HG03060 (cell line): Measurements from ENCODE around the gene TMEM212.

Experiments used
- ATAC-seq: cut with Tn5 transposase; IDR thresholded peaks from one replicate; pipeline ENCODE4 v1.9.1; 2021; ENCODE audit warnings: low read depth, moderate number of reproducible peaks; ENCODE audit not compliant: unreplicated experiment

TMEM212 gene

DNA sequence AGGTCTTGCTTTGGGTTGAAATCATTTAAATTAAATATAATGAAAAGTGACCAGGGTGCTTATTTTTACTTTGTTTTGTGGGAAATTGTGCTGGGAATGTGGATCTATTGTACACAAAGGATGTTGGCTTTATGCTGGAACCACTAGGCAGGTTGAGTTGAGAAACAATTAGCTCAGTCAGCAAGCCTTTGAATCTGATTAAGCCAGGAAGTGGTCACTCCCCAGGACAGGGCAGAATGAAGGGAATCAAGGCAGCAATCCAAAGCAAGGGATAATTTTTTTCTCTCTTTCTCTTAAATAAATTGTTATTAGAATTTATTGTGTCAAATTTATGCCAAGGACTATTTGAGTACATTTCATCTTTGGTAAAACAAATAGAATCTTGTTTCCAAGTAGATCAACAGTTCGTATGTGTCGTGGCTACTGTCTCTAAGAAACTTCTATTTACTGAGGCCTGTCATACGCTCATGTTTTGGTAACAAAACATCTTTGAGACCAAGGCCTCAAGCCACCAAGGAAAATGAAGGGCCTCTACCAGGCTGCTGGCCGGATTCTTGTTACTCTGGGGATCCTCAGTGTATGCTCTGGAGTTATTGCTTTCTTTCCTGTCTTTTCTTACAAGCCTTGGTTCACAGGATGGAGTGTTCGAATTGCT, at the start of gene TMEM212:
Gene TMEM212 (plus strand): TSS at position 486 of the 655 bp plus-strand sequence. CDS start 35 bp downstream, at position 521.
- no peak for ATAC-seq

DNA sequence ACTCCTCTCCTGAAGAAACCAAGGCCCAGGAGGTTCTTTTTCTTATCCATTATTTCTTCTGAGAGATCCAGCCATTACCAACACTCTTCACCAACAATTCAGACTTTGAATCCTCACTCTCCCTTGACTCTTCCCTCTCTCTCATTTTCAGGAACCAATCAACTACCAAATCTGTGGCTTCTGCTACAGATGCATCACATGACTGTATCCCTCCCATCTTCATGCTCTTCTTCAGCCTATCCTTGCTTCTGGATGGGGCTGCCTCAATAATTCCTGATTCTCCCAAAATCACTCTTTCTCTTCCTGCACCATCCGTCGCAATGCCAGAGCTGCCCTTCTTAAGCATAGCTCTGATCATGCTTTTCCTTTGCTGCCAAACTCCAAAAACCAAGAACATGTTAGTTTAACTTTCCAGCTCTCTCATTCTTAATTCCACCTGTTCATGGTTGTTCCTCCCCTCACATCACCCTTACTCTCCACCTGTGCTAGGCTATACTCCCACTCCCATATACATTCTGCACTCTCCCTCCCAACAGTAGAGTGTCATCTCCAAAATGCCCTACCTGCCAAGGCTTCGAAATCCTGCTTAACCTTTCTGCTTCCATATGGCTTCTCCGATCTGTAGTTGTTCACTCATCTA, 46.4 kb upstream of the TMEM212 start:
- ATAC-seq: no peak

DNA sequence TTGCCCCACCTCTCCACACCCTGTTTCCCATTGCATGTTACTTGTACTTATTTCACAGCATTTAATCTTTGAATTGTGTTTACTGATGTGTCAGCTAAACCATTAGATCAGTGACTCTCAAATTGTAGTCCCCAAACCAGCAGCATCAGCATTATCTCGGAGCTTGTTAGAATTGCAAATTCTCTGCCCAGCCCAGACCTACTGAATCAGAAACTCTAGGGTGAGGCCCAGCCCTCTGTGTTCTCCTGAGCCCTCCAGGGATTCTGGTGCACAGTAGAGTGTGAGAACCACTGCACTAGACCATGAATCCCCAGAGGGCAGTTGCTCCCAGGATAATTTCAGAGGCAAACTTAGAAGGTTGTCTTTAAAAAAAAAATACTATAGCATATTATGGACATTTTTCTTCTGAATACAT, 45.9 kb upstream of the TMEM212 start:
- peak; percentile 61 for ATAC-seq

DNA sequence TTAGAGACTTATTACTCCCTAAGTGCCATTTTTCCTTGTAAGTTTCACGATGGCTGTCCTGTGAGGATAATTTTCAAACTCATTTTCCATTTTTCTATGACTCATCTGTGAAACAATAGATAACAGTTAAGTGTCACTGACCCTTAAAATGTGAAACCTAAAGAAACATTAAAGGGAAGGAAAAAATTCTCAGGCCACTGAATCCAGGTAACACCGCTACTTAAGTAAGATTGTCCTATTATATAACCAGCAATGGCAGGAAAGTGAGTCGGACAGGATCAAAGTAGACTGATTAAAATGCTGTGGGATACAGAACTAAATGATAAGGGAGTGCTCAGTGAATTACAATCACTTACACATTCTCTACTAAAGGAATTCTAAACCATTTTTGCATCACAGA, 45.3 kb upstream of the TMEM212 start:
- ATAC-seq: no peak

DNA sequence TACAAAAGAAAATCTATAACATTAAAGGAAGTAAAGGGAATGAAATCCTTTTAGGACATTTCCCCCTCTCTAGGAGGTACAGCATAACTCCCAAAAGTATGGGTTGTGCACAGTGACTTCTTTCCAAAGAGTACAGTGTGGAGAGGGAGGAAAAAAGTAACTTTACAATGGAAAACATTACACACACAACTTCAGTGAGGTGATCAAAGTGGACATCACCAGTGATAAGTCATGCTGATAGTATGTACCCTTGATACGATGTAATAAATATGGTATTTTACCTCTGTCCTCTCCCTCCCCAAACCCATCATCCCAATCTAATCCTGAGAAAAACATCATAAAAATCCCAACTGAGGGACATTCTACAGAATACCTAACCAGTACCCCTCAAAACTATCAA, 43.6 kb upstream of the TMEM212 start:
- no peak for ATAC-seq

DNA sequence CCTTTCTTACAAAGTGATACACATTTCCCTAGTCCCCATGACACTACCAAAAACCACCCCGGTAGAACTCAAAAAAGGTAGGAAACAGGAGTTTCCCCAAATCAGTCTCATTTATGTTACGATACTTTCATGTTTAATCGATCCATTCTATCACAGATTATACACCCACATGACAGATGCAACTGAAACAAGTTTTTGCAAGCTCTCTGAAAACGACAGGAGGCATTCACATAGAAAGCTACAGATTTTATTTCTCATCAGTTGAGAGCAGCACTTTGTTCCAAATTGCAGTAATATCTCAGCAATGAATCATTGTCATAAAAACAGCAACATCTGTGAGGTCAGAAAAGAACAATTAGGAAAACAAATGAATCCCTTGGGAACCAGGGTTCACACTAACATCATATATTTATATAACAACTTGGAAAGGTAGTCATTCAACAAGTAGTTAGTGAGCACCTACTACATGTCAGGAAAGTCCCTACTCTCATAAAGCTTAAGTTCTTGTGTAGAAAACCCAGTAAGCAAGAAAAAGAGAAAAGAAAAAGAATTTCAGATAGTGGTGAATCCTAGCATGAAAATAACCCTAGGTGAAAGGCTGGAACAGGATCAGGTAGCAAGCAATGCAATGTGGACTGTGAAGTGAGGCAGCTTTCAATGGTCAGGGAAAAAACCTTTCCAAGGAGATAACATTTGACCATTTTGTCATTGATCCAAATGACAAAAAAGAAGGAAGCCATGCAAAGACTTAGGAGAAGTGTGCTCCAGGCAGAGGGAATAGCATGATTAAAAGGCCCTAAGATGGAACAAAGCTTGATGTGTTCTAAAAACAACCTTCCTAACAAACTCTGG, 41.2 kb upstream of the TMEM212 start:
- no peak for ATAC-seq

DNA sequence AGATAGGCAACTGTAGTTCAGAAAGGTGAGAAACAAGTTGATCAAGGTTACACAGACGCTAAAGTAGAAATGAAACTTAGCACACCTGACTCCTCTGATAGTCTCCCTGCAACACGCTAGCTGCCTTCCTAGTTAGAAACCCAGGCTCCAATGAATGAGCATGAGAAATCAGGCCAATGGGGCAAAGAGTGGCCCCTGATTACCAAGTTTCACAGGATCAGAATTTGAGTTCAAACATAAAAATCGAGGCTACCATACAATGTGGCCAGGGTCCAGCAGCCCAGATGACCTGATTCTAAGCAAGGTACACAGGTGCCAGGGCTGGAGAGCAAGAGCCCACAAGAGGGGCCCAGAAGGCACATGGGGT, 40.6 kb upstream of the TMEM212 start:
- no peak for ATAC-seq

DNA sequence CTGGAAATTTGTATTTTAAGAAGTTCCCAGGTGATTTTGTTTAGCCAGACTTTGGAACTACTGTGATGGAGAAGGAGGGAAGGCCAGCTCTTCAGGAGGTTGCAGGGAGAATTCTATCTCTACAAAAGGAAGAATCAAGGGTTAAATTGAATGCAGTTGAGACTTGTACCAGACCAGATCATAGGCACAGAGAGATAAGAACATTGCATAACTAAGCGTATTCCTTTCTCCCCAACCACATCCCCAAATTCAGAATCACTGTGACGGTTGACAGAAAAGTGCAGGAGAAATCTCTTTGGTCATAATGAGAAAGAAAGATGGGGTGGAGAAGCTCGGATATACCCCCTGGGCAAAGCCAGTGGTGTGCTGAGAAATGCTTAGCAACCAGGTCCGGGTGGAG, 40.1 kb upstream of the TMEM212 start:
- ATAC-seq: no peak

DNA sequence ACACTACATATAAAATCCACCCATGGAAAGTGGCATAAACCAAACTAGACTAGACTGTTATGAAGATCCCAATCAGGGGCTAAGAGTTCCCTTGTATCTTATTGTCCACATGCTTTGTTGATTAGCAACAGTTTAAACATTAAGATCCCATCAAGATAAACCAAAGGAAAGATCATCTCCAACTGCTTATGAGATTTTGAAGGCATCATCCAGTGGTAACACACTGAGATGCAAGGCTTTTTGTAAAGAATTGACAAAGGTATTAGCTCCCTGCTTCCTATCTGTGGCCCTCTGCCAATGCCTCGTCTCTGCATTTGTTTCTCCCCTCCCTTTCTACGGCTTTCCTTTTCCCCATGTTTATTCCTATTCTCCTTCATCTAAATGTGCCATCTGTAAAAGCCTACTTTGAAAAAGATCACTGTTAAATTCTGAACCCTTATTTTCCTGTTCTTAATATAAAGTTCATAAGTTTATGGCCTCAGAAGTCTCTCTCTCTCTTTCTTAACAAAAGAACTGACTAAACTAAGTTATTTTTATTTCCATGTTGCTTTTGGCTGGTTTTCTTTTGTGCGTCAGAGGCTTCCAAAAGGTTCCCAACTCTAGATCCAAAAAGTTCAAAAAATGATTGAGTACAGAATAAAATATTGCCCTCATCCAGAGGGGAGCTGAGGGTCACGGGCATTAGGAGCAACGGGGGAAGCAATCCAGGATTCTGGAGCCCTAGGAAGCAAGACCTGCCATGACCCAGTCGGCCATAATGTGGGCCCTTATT, 38.3 kb upstream of the TMEM212 start:
- no peak for ATAC-seq

DNA sequence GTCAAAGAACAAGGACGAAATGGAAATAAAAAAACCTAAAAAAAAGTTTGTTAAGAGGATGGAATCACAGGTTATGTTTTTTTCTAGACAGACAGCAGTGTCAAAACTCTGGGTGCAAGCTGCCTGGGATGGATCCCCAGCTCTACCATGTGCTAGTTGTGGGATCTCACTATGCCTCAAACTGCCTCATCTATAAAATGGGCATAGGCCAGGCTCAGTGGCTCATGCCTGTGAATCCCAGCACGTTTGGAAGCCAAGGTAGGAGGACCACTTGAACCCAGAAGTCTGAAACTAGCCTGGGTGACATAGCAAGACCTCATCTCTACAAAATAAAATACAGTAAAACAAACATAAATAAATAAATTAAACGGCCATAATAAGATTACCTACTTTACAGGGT, 37.5 kb upstream of the TMEM212 start:
- ATAC-seq: no peak

DNA sequence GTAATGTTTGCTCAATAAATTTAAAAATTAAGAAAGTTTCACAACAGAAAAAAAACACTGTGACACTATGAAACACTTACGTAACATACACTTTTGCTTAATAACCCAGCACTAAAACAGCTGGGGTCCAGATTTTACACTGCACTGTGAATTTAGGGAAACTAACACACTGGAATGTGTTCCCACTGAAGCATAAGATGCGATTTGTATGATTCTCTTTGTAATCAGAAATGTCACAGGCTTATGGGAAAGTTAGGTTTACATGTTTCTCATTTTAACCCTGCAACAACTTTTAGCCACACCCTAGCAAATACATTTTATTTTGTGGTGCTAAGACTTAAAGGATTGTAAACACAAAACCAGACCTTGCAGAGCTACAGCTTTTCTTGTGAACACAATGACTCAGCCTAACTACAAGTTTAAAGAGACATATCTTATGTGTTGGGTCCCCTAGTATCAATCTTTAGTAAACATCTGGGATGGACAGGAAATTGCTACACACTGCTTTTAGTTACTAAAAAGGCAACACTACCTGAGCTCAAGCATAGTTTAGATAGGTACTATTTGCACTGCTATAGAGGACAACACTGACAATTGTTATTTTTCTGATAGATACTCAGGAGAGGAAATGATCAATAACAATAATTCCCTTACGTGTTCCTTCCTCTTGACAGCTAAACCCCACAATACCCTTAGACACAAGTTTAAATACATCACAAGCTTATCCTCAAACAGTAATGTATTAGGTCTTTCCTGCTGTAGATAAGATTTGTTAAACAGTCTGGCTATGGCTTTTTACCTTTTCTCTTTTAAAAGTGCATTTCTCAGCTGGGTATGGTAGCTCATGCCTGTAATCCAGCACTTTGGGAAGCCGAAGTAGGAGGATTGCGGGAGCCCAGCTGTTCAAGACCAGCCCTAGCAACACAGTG, 36.7 kb upstream of the TMEM212 start:
- no peak for ATAC-seq

DNA sequence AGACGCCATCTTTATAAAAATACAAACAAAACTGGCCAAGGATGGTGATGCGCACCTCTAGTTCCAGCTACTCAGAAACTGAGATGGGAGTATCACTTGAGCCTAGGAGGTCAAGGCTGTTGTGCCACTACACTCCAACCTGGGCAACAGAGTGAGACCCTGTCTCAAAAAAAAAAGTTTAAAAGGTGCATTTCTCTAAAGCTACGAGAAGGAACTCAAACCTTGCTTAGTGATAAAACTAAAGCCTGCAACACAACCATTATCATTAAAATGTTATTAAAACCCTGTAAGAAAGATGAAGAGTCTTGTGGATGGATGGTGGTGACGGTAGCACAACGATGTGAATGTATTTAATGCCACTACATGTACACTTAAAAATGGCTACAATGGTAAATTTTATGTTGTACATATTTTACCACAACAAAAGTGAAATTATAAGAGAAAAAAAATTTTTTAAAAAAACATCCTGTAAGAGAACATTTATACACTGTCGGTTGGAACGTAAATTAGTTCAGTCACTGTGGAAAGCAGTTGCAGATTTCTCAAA, 35.9 kb upstream of the TMEM212 start:
- ATAC-seq: no peak

DNA sequence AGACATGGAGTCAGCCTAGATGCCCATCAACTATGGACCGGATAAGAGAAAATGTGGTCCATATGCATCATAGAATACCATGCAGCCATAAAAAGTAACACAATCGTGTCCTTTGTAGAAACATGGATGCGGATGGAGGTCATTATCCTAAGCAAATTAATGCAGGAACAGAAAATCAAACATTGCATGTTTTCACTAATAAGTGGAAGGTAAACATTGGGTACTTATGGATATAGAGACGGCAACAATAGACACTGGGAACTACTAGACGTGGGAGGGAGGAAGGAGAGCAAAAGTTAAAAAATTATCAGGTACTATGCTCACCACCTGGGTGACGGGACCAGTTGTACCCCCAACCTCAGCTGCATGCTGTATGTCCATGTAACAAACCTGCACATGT, 35.3 kb upstream of the TMEM212 start:
- no peak for ATAC-seq

DNA sequence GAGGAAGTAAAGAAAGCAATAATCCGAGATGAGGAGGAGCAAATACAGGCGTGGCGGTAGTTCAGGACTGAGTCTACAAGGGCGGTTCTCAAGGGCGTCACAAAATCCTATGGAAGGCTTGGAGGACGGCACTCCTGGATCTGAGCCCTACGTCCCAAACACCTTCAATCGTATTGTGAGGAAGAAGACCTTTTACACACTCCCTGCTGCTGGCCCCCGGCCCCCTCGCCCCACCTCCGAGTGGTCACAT, 33.6 kb upstream of the TMEM212 start:
- no peak for ATAC-seq

DNA sequence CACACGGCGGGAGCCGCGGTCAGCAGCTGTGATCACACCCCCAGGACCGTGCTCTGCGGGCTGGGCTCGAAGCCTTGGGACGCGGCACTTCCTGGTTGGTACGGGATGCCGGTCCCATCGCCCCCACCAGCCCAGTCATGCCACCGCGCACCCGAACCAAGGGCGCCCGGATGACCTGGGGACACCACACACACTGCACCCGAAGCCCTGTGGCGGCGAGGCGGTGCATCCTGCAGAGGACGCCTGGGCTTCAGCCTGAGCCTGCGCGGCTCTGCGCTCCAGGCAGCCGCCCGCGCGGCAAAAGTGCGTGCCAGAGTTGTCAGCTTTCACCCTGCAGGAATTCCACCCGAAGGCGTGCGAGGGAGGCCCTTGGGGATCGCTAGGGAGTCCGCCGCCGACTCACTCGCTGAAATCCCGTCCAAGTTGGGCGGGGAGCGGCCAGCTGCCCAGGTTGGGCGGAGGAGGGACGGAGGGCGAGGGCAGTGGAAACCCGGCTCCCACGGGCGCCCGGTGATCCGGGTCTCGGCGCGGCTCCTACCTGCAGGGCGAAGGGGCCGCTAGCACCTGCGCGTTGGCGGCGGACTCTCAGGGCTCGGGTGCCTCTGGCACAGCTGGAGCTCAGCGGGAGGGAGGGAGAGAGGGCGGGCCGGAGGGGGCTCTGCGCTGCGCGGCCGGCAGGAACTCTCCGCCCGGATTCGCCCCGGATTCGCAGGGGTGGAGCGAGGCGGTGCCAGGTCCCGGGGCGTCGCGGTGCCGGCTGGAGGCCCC, 33.1 kb upstream of the TMEM212 start, which contains the start of gene PLD1:
Gene PLD1 (minus strand): TSS at position 623 of the 768 bp plus-strand sequence. CDS start 72,432 bp downstream, outside the sequence.
- ATAC-seq: no peak

DNA sequence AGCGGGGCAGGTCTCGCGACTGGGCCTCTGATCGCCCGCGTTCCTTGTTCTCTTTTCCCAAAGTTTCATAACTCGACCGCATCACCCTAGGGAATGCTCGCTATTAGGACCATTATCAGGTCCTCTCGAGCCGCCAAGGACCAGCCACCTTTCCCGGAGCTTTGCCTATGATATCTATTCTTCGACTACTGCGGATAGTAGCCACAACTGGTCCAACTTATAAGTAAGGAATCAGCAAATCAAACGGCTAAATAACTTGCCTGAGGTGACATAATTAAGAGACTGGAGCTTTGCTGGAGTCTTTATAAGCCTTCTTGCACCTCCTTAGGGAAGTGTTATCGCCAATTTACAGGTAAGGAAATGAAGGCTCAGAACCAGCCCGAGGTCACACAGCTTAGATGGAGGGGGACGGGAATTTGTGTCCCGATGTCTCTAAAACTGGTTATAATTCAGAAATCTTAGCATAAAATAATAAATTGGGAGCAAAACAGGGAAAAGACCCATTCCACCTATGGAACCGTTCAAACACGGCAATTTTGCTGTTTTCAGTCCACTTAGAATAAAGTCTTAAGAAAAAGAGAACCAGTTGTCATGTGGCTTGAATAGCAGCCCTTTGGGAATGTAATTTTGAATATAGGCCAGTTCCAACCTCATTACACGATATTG, 32.4 kb upstream of the TMEM212 start:
- ATAC-seq: no peak

DNA sequence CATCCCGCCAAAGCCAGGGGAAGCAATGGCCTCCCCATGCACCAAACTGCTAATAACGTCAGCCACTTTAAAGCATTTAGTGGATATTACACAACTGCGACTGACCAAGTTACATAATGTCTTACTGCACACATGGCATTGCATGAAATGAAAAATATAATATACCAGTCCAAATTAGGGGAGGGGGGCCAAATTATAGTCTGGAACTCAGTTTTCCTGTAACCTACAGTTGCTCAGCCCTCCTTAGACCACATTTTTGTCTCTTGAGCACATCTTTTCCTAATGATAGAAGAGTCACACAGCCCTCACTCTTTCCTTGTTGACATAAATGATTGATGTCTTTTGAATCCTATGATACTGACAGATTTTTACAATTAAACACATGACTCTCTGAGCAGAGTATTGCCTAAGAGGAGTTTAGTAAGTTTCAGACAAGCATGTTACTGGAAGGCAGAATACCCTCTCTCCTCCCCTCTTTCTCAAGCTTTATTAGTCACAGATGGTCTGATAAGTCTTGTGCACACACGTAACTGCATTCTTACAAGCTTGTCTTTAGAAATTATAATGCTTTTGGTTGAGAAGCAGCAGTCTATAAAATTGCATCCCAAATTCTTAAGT, 31.7 kb upstream of the TMEM212 start:
- no peak for ATAC-seq

DNA sequence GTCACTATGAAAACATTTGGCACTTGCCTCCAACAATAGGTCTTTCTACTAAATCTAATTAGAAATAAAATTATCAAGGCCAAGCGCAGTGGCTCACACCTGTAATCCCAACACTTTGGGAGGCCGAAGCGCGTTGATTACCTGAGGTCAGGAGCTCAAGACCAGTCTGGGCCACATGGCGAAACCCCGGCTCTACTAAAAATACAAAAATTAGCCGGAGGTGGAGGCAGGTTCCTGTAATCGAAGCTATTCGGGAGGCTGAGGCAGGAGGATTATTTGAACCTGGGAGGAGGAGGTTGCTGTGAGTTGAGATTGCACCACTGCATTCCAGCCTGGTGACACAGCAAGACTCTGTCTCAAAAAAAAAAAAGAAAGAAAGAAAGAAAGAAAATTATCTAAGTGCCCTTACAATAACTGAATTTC, 31.2 kb upstream of the TMEM212 start:
- ATAC-seq: no peak
